Muscle layer of colon (tissue), 2 donors: ENCODE data around the gene NHERF2.

Experiments
- H3K27ac ChIP-seq: one replicate; pipeline ENCODE4 v1.7.0; 2013; ENCODE audit warnings: low read depth, mild to moderate bottlenecking, low read length, moderate library complexity
- H3K27me3 ChIP-seq, 2 donors: one replicate each; pipeline ENCODE4 v1.7.0; 2013; ENCODE audit warnings: low read length in 2 of 2, mild to moderate bottlenecking in 2 of 2; ENCODE audit not compliant: insufficient read depth in 2 of 2, control insufficient read depth in 1 of 2
- H3K36me3 ChIP-seq: one replicate; pipeline ENCODE4 v1.7.0; 2013; ENCODE audit warnings: mild to moderate bottlenecking, low read length; ENCODE audit not compliant: insufficient read depth
- H3K4me1 ChIP-seq: one replicate; pipeline ENCODE4 v1.7.0; 2013; ENCODE audit warnings: mild to moderate bottlenecking, low read length; ENCODE audit not compliant: insufficient read depth
- H3K4me3 ChIP-seq, 2 donors: one replicate each; pipeline ENCODE4 v1.7.0; 2013; ENCODE audit warnings: low read length in 2 of 2, low read depth in 1 of 2, mild to moderate bottlenecking in 1 of 2, moderate library complexity in 1 of 2
- H3K9ac ChIP-seq: one replicate; pipeline ENCODE4 v1.7.0; 2013; ENCODE audit warnings: low read length
- H3K9me3 ChIP-seq: one replicate; pipeline ENCODE4 v1.7.0; 2013; ENCODE audit warnings: mild to moderate bottlenecking, low read length
- donor health status: abdominal sarcoma.
- donor health status: Adenocarcinoma of cecum.

Gene NHERF2

GRCh38 chr16:2061526-2061925 lies 34.8 kb downstream of the NHERF2 start:
- Histone ChIP-seq H3K4me1 (no peaks in the 10 kb centered on the region), H3K36me3 (peaks cover 54% of the 10 kb centered on the region), H3K4me3 (no peak overlapping the region), H3K27me3 (no peaks in the 10 kb centered on the region), H3K9ac (no peak overlapping the region), H3K9me3 (no peaks in the 10 kb centered on the region), H3K27ac (no peak overlapping the region)

GRCh38 chr16:2062801-2063200 lies 36.1 kb downstream of the NHERF2 start:
- Histone ChIP-seq H3K36me3 (peaks cover 49% of the 10 kb centered on the region), H3K27me3 (no peaks in the 10 kb centered on the region), H3K9ac (no peak overlapping the region), H3K27ac (no peak overlapping the region), H3K4me3 (no peak overlapping the region), H3K9me3 (no peaks in the 10 kb centered on the region), H3K4me1 (no peaks in the 10 kb centered on the region)

GRCh38 chr16:2063861-2064260 lies 37.2 kb downstream of the NHERF2 start:
- Histone ChIP-seq H3K4me1 (no peaks in the 10 kb centered on the region), H3K27me3 (no peaks in the 10 kb centered on the region), H3K27ac (no peak overlapping the region), H3K36me3 (peaks cover 41% of the 10 kb centered on the region), H3K4me3 (no peak overlapping the region), H3K9me3 (no peaks in the 10 kb centered on the region), H3K9ac (no peak overlapping the region)

- no peak overlapping the region for H3K9ac ChIP-seq
- H3K27ac ChIP-seq, result no peak overlapping the region
- H3K4me3 ChIP-seq, result no peak overlapping the region
- no peaks in the 10 kb centered on the region for H3K27me3 ChIP-seq
- H3K4me1 ChIP-seq, result no peaks in the 10 kb centered on the region
- H3K9me3 ChIP-seq, result no peaks in the 10 kb centered on the region
- H3K36me3 ChIP-seq, result peaks cover 40% of the 10 kb centered on the region
Observed at GRCh38 chr16:2064368-2064945, 37.8 kb downstream of the NHERF2 start.

- H3K9me3 ChIP-seq, result no peaks in the 10 kb centered on the region
- H3K4me1 ChIP-seq, result no peaks in the 10 kb centered on the region
- H3K36me3 ChIP-seq, result peaks cover 42% of the 10 kb centered on the region
- H3K27me3 ChIP-seq, result no peaks in the 10 kb centered on the region
- no peak overlapping the region for H3K9ac ChIP-seq
- H3K27ac ChIP-seq, result no peak overlapping the region
- H3K4me3 ChIP-seq, result no peak overlapping the region
Observed at GRCh38 chr16:2066139-2066538, 39.4 kb downstream of the NHERF2 start.

- Histone ChIP-seq H3K4me1 (peaks cover 6% of the 10 kb centered on the region), H3K27ac (no peak overlapping the region), H3K9me3 (no peaks in the 10 kb centered on the region), H3K36me3 (peaks cover 52% of the 10 kb centered on the region), H3K4me3 (no peak overlapping the region), H3K9ac (no peak overlapping the region), H3K27me3 (no peaks in the 10 kb centered on the region)
Observed at GRCh38 chr16:2070576-2071453, 44.1 kb downstream of the NHERF2 start.

- H3K36me3 ChIP-seq, result peaks cover 52% of the 10 kb centered on the region
- H3K9ac ChIP-seq, result no peak overlapping the region
- no peak overlapping the region for H3K27ac ChIP-seq
- peaks cover 6% of the 10 kb centered on the region for H3K4me1 ChIP-seq
- H3K9me3 ChIP-seq, result no peaks in the 10 kb centered on the region
- H3K4me3 ChIP-seq, result no peak overlapping the region
- no peaks in the 10 kb centered on the region for H3K27me3 ChIP-seq
Observed at GRCh38 chr16:2071454-2072202, 44.9 kb downstream of the NHERF2 start.

GRCh38 chr16:2072926-2073325 lies 46.2 kb downstream of the NHERF2 start:
- H3K27me3 ChIP-seq, result no peaks in the 10 kb centered on the region
- H3K27ac ChIP-seq, result no peak overlapping the region
- H3K9me3 ChIP-seq, result no peaks in the 10 kb centered on the region
- no peak overlapping the region for H3K9ac ChIP-seq
- no peak overlapping the region for H3K4me3 ChIP-seq
- peaks cover 64% of the 10 kb centered on the region for H3K36me3 ChIP-seq
- peaks cover 6% of the 10 kb centered on the region for H3K4me1 ChIP-seq

- Histone ChIP-seq H3K9ac (no peak overlapping the region), H3K4me1 (peaks cover 6% of the 10 kb centered on the region), H3K27ac (no peak overlapping the region), H3K36me3 (peaks cover 75% of the 10 kb centered on the region), H3K4me3 (no peak overlapping the region), H3K9me3 (no peaks in the 10 kb centered on the region), H3K27me3 (no peaks in the 10 kb centered on the region)
Observed at GRCh38 chr16:2074071-2074470, 47.4 kb downstream of the NHERF2 start.

GRCh38 chr16:2075631-2076030 lies 48.9 kb downstream of the NHERF2 start:
- Histone ChIP-seq H3K4me3 (no peak overlapping the region), H3K27me3 (no peaks in the 10 kb centered on the region), H3K9me3 (no peaks in the 10 kb centered on the region), H3K36me3 (peaks cover 75% of the 10 kb centered on the region), H3K9ac (no peak overlapping the region), H3K27ac (no peak overlapping the region), H3K4me1 (peaks cover 6% of the 10 kb centered on the region)

GRCh38 chr16:2076072-2076865 lies 49.6 kb downstream of the NHERF2 start:
- no peak overlapping the region for H3K4me3 ChIP-seq
- H3K36me3 ChIP-seq, result peaks cover 73% of the 10 kb centered on the region
- H3K9me3 ChIP-seq, result no peaks in the 10 kb centered on the region
- H3K9ac ChIP-seq, result no peak overlapping the region
- H3K27me3 ChIP-seq, result no peaks in the 10 kb centered on the region
- peaks cover 6% of the 10 kb centered on the region for H3K4me1 ChIP-seq
- no peak overlapping the region for H3K27ac ChIP-seq
